Mucosa of descending colon (tissue), 3 donors: ENCODE data around the gene ARL5C. TPM values are rescaled to one million over a fixed set of nuclear protein-coding genes. Genes with fewer than 3 reads are reported as not detected.
"Not testable (repeated sequence)": the region's sequence is repeated elsewhere in the genome, so short reads cannot be mapped to it uniquely, and the experiment has no call there.

Source experiments
- ATAC-seq: fragments of 200-7000 bp; cut with Tn5 transposase; one replicate; pipeline ENCODE4 v1.9.1; 2020; ENCODE audit warnings: mild to moderate bottlenecking, moderate library complexity
- DNase-seq, 3 donors: peaks; one replicate each; pipeline ENCODE4 v3.0.0-alpha.2; 2020
- H3K36me3 ChIP-seq: fragments of 200-600 bp; one replicate; pipeline ENCODE4 v1.8.0; 2021; ENCODE audit warnings: low read depth, mild to moderate bottlenecking
- H3K4me1 ChIP-seq: fragments of 200-600 bp; one replicate; pipeline ENCODE4 v1.8.0; 2021; ENCODE audit warnings: low read depth, mild to moderate bottlenecking
- H3K4me3 ChIP-seq: fragments of 200-600 bp; one replicate; pipeline ENCODE4 v1.8.0; 2021; ENCODE audit warnings: mild to moderate bottlenecking
- H3K9me3 ChIP-seq: fragments of 200-600 bp; one replicate; pipeline ENCODE4 v1.8.0; 2021; ENCODE audit warnings: mild to moderate bottlenecking
- intact Hi-C, 2 donors: fragments of 100-400 bp; cut with DNase I in 1 of 2; cut with micrococcal nuclease in 1 of 2; formaldehyde crosslinking; loops; one replicate each; pipeline versions ENCODE4 v1.11.0 to v1.11.1; 2022; cut with DNase I, micrococcal nuclease
- total RNA-seq, 3 donors: library from RNA; stranded (reverse); fragmentation: NEBNext Ultra II Directional in 2 of 3; extraction: Animal tissue kit (Norgen Biotek cat#: 25700) in 2 of 3; gene quantifications; one replicate each; pipeline versions ENCODE4 v1.2.1 to v1.2.4, GENCODE V29; 2021 to 2023
- TF ChIP-seq, protein P1 (sequence below): fragments of 200-600 bp; IDR thresholded peaks from one replicate; pipeline ENCODE4 v1.8.0; 2022; ENCODE audit warnings: antibody characterized with exemption, mild to moderate bottlenecking
- donor health status: DM: no; HTN: no; CAD: no; lungs with moderate emphysema.
- donor health status: DM: no; HTN: no; CAD: no.
- donor health status: DM: no; HTN: yes; CAD: no.

Gene ARL5C
- total RNA-seq, 3 donors from 2014 or later: not detected

DNA sequence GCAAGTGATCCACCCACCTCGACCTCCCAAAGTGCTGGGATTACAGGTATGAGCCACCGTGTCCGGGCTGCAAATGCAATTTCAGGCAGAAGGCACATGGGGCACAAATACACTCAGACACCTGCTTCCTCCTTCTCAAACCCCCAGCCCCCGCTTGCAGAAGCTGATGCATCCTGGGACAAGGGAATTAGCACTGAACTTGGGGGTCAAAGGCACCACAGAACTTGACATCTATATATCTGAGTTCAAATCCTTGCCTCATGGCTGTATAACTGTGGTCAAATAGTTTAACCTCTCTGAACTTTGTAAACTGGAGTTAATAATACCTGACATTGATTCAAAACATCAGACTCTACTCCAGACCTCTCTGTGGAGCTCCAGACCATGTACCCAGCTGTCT, 4.1 kb upstream of the ARL5C start:
- intact Hi-C loops: no loop called here
- DNase-seq: no peak

GRCh38 chr17:39169518-39169917, 3.6 kb upstream of the ARL5C start:
- Histone ChIP-seq H3K36me3 (no peaks in the 10 kb centered on the region), H3K9me3 (no peaks in the 10 kb centered on the region), H3K4me1 (peaks cover 2% of the 10 kb centered on the region), H3K4me3 (no peak overlapping the region)
- no peak for DNase-seq
- TF ChIP-seq, protein P1, sequence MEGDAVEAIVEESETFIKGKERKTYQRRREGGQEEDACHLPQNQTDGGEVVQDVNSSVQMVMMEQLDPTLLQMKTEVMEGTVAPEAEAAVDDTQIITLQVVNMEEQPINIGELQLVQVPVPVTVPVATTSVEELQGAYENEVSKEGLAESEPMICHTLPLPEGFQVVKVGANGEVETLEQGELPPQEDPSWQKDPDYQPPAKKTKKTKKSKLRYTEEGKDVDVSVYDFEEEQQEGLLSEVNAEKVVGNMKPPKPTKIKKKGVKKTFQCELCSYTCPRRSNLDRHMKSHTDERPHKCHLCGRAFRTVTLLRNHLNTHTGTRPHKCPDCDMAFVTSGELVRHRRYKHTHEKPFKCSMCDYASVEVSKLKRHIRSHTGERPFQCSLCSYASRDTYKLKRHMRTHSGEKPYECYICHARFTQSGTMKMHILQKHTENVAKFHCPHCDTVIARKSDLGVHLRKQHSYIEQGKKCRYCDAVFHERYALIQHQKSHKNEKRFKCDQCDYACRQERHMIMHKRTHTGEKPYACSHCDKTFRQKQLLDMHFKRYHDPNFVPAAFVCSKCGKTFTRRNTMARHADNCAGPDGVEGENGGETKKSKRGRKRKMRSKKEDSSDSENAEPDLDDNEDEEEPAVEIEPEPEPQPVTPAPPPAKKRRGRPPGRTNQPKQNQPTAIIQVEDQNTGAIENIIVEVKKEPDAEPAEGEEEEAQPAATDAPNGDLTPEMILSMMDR: no peak
- no peak for ATAC-seq
- intact Hi-C loops: no loop called here

More for the DNA sequence above, 4.1 kb upstream of the ARL5C start:
- Histone ChIP-seq H3K36me3 (no peaks in the 10 kb centered on the region), H3K9me3 (no peaks in the 10 kb centered on the region), H3K4me3 (no peak overlapping the region), H3K4me1 (peaks cover 7% of the 10 kb centered on the region)
- TF ChIP-seq, protein P1: no peak
- ATAC-seq: no peak

- H3K36me3 ChIP-seq: no peaks in the 10 kb centered on the region
- DNase-seq (no peak), ATAC-seq (no peak)
- intact Hi-C loops: no loop called here
- no peaks in the 10 kb centered on the region for H3K9me3 ChIP-seq
- peaks cover 4% of the 10 kb centered on the region for H3K4me1 ChIP-seq
- no peak overlapping the region for H3K4me3 ChIP-seq
- TF ChIP-seq, protein P1: no peak
Measured at GRCh38 chr17:39169101-39169500, 3.1 kb upstream of the ARL5C start.

DNA sequence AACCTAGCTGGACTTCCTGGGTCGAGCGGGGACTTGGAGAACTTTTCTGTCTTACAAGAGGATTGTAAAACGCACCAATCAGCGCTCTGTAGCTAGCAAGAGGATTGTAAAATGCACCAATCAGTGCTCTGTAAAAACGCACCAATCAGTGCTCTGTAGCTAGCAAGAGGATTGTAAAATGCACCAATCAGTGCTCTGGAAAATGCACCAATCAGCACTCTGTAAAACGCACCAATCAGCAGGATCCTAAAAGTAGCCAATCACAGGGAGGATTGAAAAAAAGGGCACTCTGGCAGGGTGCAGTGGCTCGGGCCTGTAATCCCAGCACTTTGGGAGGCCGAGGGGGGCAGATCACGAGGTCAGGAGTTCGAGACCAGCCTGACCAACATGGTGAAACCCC, 2.5 kb upstream of the ARL5C start:
- H3K9me3 ChIP-seq, H3K4me3 ChIP-seq, intact Hi-C loops, DNase-seq, H3K36me3 ChIP-seq, H3K4me1 ChIP-seq, ATAC-seq: not testable (repeated sequence)

GRCh38 chr17:39167476-39167875, 1.5 kb upstream of the ARL5C start:
- DNase-seq (no peak), ATAC-seq (peak; percentile 7)
- Histone ChIP-seq H3K4me1 (peaks cover 7% of the 10 kb centered on the region), H3K36me3 (no peaks in the 10 kb centered on the region), H3K4me3 (no peak overlapping the region), H3K9me3 (no peaks in the 10 kb centered on the region)
- TF ChIP-seq, protein P1: no peak
- intact Hi-C loops: no loop called here

DNA sequence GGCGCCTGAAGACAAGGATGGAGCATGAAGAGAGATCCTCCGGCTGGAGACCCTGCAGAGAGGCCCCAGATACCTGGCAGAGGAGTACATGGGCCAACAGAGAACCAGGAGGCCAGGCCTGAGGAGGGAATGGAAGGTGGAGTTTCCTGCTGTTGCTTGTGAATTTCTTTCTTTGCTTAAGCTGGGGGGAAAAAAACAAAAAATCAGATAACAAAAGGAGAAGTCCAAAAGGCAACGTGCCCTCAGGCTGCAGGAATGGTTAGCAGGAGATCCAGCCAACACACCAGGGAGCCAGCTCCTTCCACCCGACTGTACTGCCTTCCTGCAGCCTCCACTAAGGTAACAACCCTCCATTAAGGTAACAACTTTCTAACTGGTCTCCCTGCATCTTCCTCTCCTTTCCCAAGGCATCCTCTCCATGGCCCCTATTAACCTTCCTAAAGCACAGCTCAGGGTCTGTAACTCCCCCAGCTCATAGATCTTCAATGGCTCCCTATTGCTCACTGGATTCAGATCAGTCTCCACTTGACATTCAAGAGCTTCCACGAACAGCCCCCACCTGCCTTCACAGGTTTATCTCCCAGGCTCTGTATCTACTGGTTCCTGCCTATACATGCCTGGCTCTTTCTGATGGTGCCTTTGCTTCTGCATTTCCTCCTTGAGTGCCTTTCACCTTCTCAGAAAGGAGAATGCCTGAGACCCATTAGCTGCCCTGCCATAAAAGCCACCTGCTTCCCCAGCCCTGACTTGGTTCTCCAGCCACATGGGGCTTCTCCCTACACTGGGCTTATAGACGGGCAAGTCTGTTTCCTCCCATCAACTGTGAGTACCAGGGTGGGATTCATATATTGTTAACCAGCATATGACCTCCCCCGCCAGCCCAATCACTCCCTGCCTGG, 725 bp upstream of the ARL5C start:
- no peak for DNase-seq
- intact Hi-C loops: no loop called here
- ATAC-seq: no peak
- no peak overlapping the region for H3K4me3 ChIP-seq
- no peaks in the 10 kb centered on the region for H3K9me3 ChIP-seq
- H3K36me3 ChIP-seq: no peaks in the 10 kb centered on the region
- H3K4me1 ChIP-seq: peaks cover 7% of the 10 kb centered on the region
- TF ChIP-seq, protein P1: no peak
